H9 (cell line): Measurements from ENCODE around the gene GTF2H4. TPM values are rescaled to one million over a fixed set of nuclear protein-coding genes. Genes with fewer than 3 reads are reported as not detected.
A peak's percentile ranks its signal among the peaks of the same experiment; 100 is the strongest.

Experiments used
- DNase-seq: peaks from one replicate; pipeline ENCODE4 v3.0.0-alpha.2; 2017
- H2AFZ ChIP-seq: one replicate; pipeline ENCODE4 v1.6.1; 2013; ENCODE audit warnings: mild to moderate bottlenecking, low read length, control low read depth, moderate library complexity
- H2AK5ac ChIP-seq: 2 replicates; pipeline ENCODE4 v1.6.1; 2013; ENCODE audit warnings: low read length, control low read depth, mixed read lengths; ENCODE audit not compliant: insufficient read length
- H2BK120ac ChIP-seq: one replicate; pipeline ENCODE4 v1.6.1; 2013; ENCODE audit warnings: low read depth, mild to moderate bottlenecking, low read length, control low read depth, inconsistent platforms; ENCODE audit not compliant: poor library complexity, severe bottlenecking
- H2BK12ac ChIP-seq: 2 replicates; pipeline ENCODE4 v1.6.1; 2013; ENCODE audit warnings: low read length, control low read depth, mixed read lengths, low read depth; ENCODE audit not compliant: insufficient read length
- H2BK15ac ChIP-seq: 2 replicates; pipeline ENCODE4 v1.6.1; 2013; ENCODE audit warnings: low read depth, low read length, control low read depth
- H2BK20ac ChIP-seq: one replicate; pipeline ENCODE4 v1.6.1; 2013; ENCODE audit warnings: low read depth, mild to moderate bottlenecking, low read length, control low read depth, inconsistent platforms; ENCODE audit not compliant: poor library complexity, severe bottlenecking
- H2BK5ac ChIP-seq: 2 replicates; pipeline ENCODE4 v1.6.1; 2013; ENCODE audit warnings: low read length, control low read depth, mixed read lengths; ENCODE audit not compliant: insufficient read length
- H3K14ac ChIP-seq: 2 replicates; pipeline ENCODE4 v1.6.1; 2013; ENCODE audit warnings: low read length, control low read depth; ENCODE audit not compliant: insufficient read depth
- H3K18ac ChIP-seq: 2 replicates; pipeline ENCODE4 v1.6.1; 2013; ENCODE audit warnings: low read depth, mild to moderate bottlenecking, mixed read lengths, low read length, control low read depth; ENCODE audit not compliant: insufficient read length
- H3K23ac ChIP-seq: 2 replicates; pipeline ENCODE4 v1.6.1; 2013; ENCODE audit warnings: low read length, control low read depth, mixed read lengths, low read depth; ENCODE audit not compliant: insufficient read length
- H3K23me2 ChIP-seq: 2 replicates; pipeline ENCODE4 v1.6.1; 2013; ENCODE audit warnings: low read depth, mild to moderate bottlenecking, mixed read lengths, low read length, control low read depth; ENCODE audit not compliant: insufficient read length, poor library complexity, severe bottlenecking
- H3K27ac ChIP-seq: 2 replicates; pipeline ENCODE4 v1.5.1; 2013; ENCODE audit warnings: low read length, control low read depth, mixed read lengths, low read depth; ENCODE audit not compliant: insufficient read length
- H3K27me3 ChIP-seq: 2 replicates; pipeline ENCODE4 v1.6.1; 2013; ENCODE audit warnings: low read length, control low read depth, inconsistent platforms; ENCODE audit not compliant: insufficient read depth
- H3K4ac ChIP-seq: 2 replicates; pipeline ENCODE4 v1.6.1; 2013; ENCODE audit warnings: low read depth, mild to moderate bottlenecking, control low read depth, inconsistent platforms, low read length, moderate library complexity
- H3K4me1 ChIP-seq: 2 replicates; pipeline ENCODE4 v1.6.1; 2013; ENCODE audit warnings: low read length, control low read depth, inconsistent platforms; ENCODE audit not compliant: insufficient read depth
- H3K4me2 ChIP-seq: 2 replicates; pipeline ENCODE4 v1.6.1; 2013; ENCODE audit warnings: low read length, control low read depth, mixed read lengths; ENCODE audit not compliant: insufficient read length, insufficient read depth
- H3K56ac ChIP-seq: 2 replicates; pipeline ENCODE4 v1.6.1; 2013; ENCODE audit warnings: low read depth, mild to moderate bottlenecking, mixed read lengths, low read length, control low read depth; ENCODE audit not compliant: insufficient read length
- H3K79me1 ChIP-seq: 2 replicates; pipeline ENCODE4 v1.6.1; 2013; ENCODE audit warnings: low read depth, mild to moderate bottlenecking, moderate library complexity, low read length, control low read depth, inconsistent platforms; ENCODE audit not compliant: insufficient read depth, poor library complexity, severe bottlenecking
- H3K79me2 ChIP-seq: 2 replicates; pipeline ENCODE4 v1.6.1; 2013; ENCODE audit warnings: low read length, control low read depth, inconsistent platforms; ENCODE audit not compliant: insufficient read depth
- H3K9ac ChIP-seq: 2 replicates; pipeline ENCODE4 v1.6.1; 2013; ENCODE audit warnings: low read length, control low read depth, mixed read lengths; ENCODE audit not compliant: insufficient read length; ENCODE audit errors: extremely low read depth
- H3K9me3 ChIP-seq: one replicate; pipeline ENCODE4 v1.6.1; 2013; ENCODE audit warnings: low read depth, low read length, inconsistent platforms; ENCODE audit not compliant: control insufficient read depth
- H3T11ph ChIP-seq: one replicate; pipeline ENCODE4 v1.6.1; 2013; ENCODE audit warnings: mild to moderate bottlenecking, low read length, control low read depth, inconsistent platforms
- H4K20me1 ChIP-seq: one replicate; pipeline ENCODE4 v1.6.1; 2013; ENCODE audit not compliant: control insufficient read depth, insufficient read length, insufficient read depth
- H4K5ac ChIP-seq: 2 replicates; pipeline ENCODE4 v1.6.1; 2013; ENCODE audit warnings: low read depth, mild to moderate bottlenecking, mixed read lengths, low read length, control low read depth; ENCODE audit not compliant: insufficient read length
- H4K8ac ChIP-seq: replicated peaks from 2 replicates; pipeline ENCODE4 v1.6.1; 2013; ENCODE audit warnings: low read length, control low read depth, mixed read lengths, low read depth; ENCODE audit not compliant: insufficient read length
- H4K91ac ChIP-seq: 2 replicates; pipeline ENCODE4 v1.6.1; 2013; ENCODE audit warnings: low read depth, mild to moderate bottlenecking, moderate library complexity, mixed read lengths, low read length, control low read depth; ENCODE audit not compliant: insufficient read length
- H3K27ac Mint-ChIP-seq, 3 experiments: 2 replicates in 2 of 3; 3 replicates in 1 of 3; pipeline ENCODE4 v1.8.0; 2020 to 2021; ENCODE audit warnings: mixed read lengths in 3 of 3, mild to moderate bottlenecking in 1 of 3, moderate library complexity in 1 of 3
- H3K27me3 Mint-ChIP-seq: 2 replicates; pipeline ENCODE4 v1.8.0; 2021; ENCODE audit warnings: low read depth, mild to moderate bottlenecking, moderate library complexity, mixed read lengths
- H3K36me3 Mint-ChIP-seq, 3 experiments: 2 replicates in 2 of 3; 3 replicates in 1 of 3; pipeline ENCODE4 v1.8.0; 2020 to 2021; ENCODE audit warnings: low read depth in 3 of 3, mixed read lengths in 3 of 3; ENCODE audit not compliant: insufficient read depth in 1 of 3
- H3K4me1 Mint-ChIP-seq, 2 experiments: 2 replicates each; pipeline ENCODE4 v1.8.0; 2020; ENCODE audit warnings: mixed read lengths in 2 of 2
- H3K4me3 Mint-ChIP-seq, 2 experiments: 2 replicates in 1 of 2; 3 replicates in 1 of 2; pipeline ENCODE4 v1.8.0; 2020 to 2021; ENCODE audit warnings: mild to moderate bottlenecking in 2 of 2, mixed read lengths in 2 of 2, moderate library complexity in 1 of 2
- H3K9me3 Mint-ChIP-seq, 2 experiments: 2 replicates in 1 of 2; 3 replicates in 1 of 2; pipeline ENCODE4 v1.8.0; 2020; ENCODE audit warnings: mild to moderate bottlenecking in 2 of 2, mixed read lengths in 2 of 2, moderate library complexity in 1 of 2
- CTCF ChIP-seq: fragments of 200-600 bp; sonication (generic); conservative IDR thresholded peaks from 3 replicates; pipeline ENCODE4 v1.8.0; 2021; ENCODE audit warnings: antibody characterized with exemption, mild to moderate bottlenecking
- total RNA-seq: library from RNA; stranded (reverse); gene quantifications from 2 replicates; pipeline ENCODE4 v1.2.1, GENCODE V29; 2021

GTF2H4 gene
- total RNA-seq, 1 experiment from 2014 or later = 60.8 TPM

- H3K27ac Mint-ChIP-seq = peak overlapping the region; percentile 95 to 99 (median 98)
- no peak overlapping the region for H2AFZ ChIP-seq
- H2BK120ac ChIP-seq = no peak overlapping the region
- no peak overlapping the region for H4K91ac ChIP-seq
- H3K9me3 Mint-ChIP-seq = no peaks in the 10 kb centered on the region
- no peaks in the 10 kb centered on the region for H3K27me3 ChIP-seq
- peaks cover 22 to 52% (median 42%) of the 10 kb centered on the region in 3 experiments for H3K36me3 Mint-ChIP-seq
- H3K4me2 ChIP-seq = peak overlapping the region; percentile 42
- H2AK5ac ChIP-seq = no peak overlapping the region
- H3K14ac ChIP-seq = no peak overlapping the region
- H2BK20ac ChIP-seq = no peak overlapping the region
- H3K23me2 ChIP-seq = peaks cover 26% of the 10 kb centered on the region
- H4K5ac ChIP-seq = no peak overlapping the region
- H3K4me3 Mint-ChIP-seq = peak overlapping the region; percentile 72 to 90
- no peak overlapping the region for H2BK12ac ChIP-seq
- H2BK15ac ChIP-seq = no peak overlapping the region
- H4K20me1 ChIP-seq = no peaks in the 10 kb centered on the region
- H3K4ac ChIP-seq = no peak overlapping the region
- H3K27me3 Mint-ChIP-seq = no peaks in the 10 kb centered on the region; the same call in 1 of the 2 replicates
- no peak for DNase-seq
- H3K18ac ChIP-seq = no peak overlapping the region
- H2BK5ac ChIP-seq = no peak overlapping the region
- H3K79me2 ChIP-seq = peaks cover 18% of the 10 kb centered on the region; the same call in 1 of the 2 replicates
- H3K27ac ChIP-seq = no peak overlapping the region
- H3K9ac ChIP-seq = no peak overlapping the region
- H3K4me1 Mint-ChIP-seq = peaks cover 63 to 65% of the 10 kb centered on the region in 2 experiments
- H3K56ac ChIP-seq = no peak overlapping the region
- no peak overlapping the region for H4K8ac ChIP-seq
- no peak overlapping the region for H3K23ac ChIP-seq
- H3K79me1 ChIP-seq = peaks cover 7% of the 10 kb centered on the region
- no peak overlapping the region for H3T11ph ChIP-seq
- no peak for TF ChIP-seq CTCF
- H3K9me3 ChIP-seq = no peaks in the 10 kb centered on the region
- H3K4me1 ChIP-seq = peaks cover 4% of the 10 kb centered on the region; the same call in 1 of the 2 replicates
Measured at GRCh38 chr6:30886897-30887255, 21.1 kb upstream of the GTF2H4 start.
